CD4-positive, alpha-beta T cell treated with Interleukin-12 subunit alpha and Interleukin-12 subunit beta, for 1 hour (primary cell): ENCODE data around the gene IFNA7.
"Not testable (repeated sequence)": the region's sequence is repeated elsewhere in the genome, so short reads cannot be mapped to it uniquely, and the experiment has no call there.

Experiments
- DNase-seq: peaks from one replicate; pipeline ENCODE4 v3.0.0-alpha.2; 2020

The IFNA7 gene

GRCh38 chr9:21174671-21175070 lies 27.3 kb downstream of the IFNA7 start:
- DNase-seq = no peak

- DNase-seq = no peak
Observed at GRCh38 chr9:21172156-21172555, 29.8 kb downstream of the IFNA7 start.

GRCh38 chr9:21171351-21171750 lies 30.7 kb downstream of the IFNA7 start:
- DNase-seq = no peak

GRCh38 chr9:21166560-21166959 lies 35.4 kb downstream of the IFNA7 start, which contains the start of gene IFNA21:
TSS of gene IFNA21 (minus strand) at chr9:21166660. CDS start at chr9:21166612, 48 bp downstream.
- not testable (repeated sequence) for DNase-seq

GRCh38 chr9:21165516-21165915 lies 36.5 kb downstream of the IFNA7 start:
- DNase-seq = no peak

GRCh38 chr9:21160178-21160577 lies 41.8 kb downstream of the IFNA7 start:
- DNase-seq = peak; percentile 47

GRCh38 chr9:21155501-21155900 lies 46.5 kb downstream of the IFNA7 start:
- DNase-seq = no peak

GRCh38 chr9:21154018-21154608 lies 47.9 kb downstream of the IFNA7 start:
- peak; percentile 36 for DNase-seq

- no peak for DNase-seq
Observed at GRCh38 chr9:21153336-21154017, 48.5 kb downstream of the IFNA7 start.
